CD4-positive, alpha-beta T cell (primary cell): ENCODE data around the gene KIDINS220. TPM values are rescaled to one million over a fixed set of nuclear protein-coding genes. Genes with fewer than 3 reads are reported as not detected.

Source experiments
- ATAC-seq: fragments of 200-7000 bp; cut with Tn5 transposase; one replicate; pipeline ENCODE4 v1.10.0; 2022; ENCODE audit warnings: mild to moderate bottlenecking; ENCODE audit not compliant: poor library complexity
- CTCF ChIA-PET: fragments of 350-600 bp; sonication (Branson Sonifier 250); formaldehyde crosslinking; loops from one replicate; lab custom pipeline; 2021; ENCODE audit warnings: antibody characterized with exemption, inconsistent platforms; lab: Charles Lee
- POLR2A ChIA-PET: fragments of 350-600 bp; sonication (Branson Sonifier 250); formaldehyde crosslinking; loops from one replicate; lab custom pipeline; 2021; ENCODE audit warnings: antibody characterized with exemption, inconsistent platforms; lab: Charles Lee
- DNase-seq, 14 experiments: peaks; one replicate each; pipeline ENCODE4 v3.0.0-alpha.2; 2013 to 2020; ENCODE audit warnings: mixed read lengths in 2 of 14
- H3K27ac ChIP-seq, 2 donors: one replicate each; pipeline versions ENCODE4 v1.5.1 to v1.7.0; 2013; ENCODE audit warnings: low read length in 2 of 2, low read depth in 1 of 2, mild to moderate bottlenecking in 1 of 2
- H3K27me3 ChIP-seq, 2 experiments: 1 replicate in 1 of 2; 2 replicates in 1 of 2; pipeline versions ENCODE4 v1.6.1 to v1.7.0; 2013; ENCODE audit warnings: low read length in 2 of 2, control low read depth in 1 of 2, mild to moderate bottlenecking in 1 of 2, moderate library complexity in 1 of 2; ENCODE audit not compliant: insufficient read depth in 2 of 2, control insufficient read depth in 1 of 2
- H3K36me3 ChIP-seq: one replicate; pipeline ENCODE4 v1.6.1; 2013; ENCODE audit warnings: low read length, control low read depth; ENCODE audit not compliant: insufficient read depth
- H3K4me1 ChIP-seq: one replicate; pipeline ENCODE4 v1.6.1; 2013; ENCODE audit warnings: low read length, control low read depth; ENCODE audit not compliant: insufficient read depth
- H3K4me3 ChIP-seq: one replicate; pipeline ENCODE4 v1.5.1; 2013; ENCODE audit warnings: mild to moderate bottlenecking, low read length, moderate library complexity
- H3K9me3 ChIP-seq, 2 experiments: 1 replicate in 1 of 2; 2 replicates in 1 of 2; pipeline versions ENCODE4 v1.6.1 to v1.7.0; 2013; ENCODE audit warnings: low read length in 2 of 2, mild to moderate bottlenecking in 2 of 2, control low read depth in 1 of 2, moderate library complexity in 1 of 2; ENCODE audit not compliant: control insufficient read depth in 1 of 2, insufficient read depth in 1 of 2
- H3K27ac Mint-ChIP-seq: one replicate; pipeline ENCODE4 v1.8.0; 2020; ENCODE audit warnings: mixed read lengths
- H3K27me3 Mint-ChIP-seq: one replicate; pipeline ENCODE4 v1.8.0; 2021; ENCODE audit warnings: mixed read lengths
- H3K36me3 Mint-ChIP-seq: one replicate; pipeline ENCODE4 v1.8.0; 2021; ENCODE audit warnings: low read depth, mixed read lengths
- H3K4me1 Mint-ChIP-seq: one replicate; pipeline ENCODE4 v1.8.0; 2021; ENCODE audit warnings: low read depth, mixed read lengths
- H3K4me3 Mint-ChIP-seq: one replicate; pipeline ENCODE4 v1.8.0; 2020; ENCODE audit warnings: mild to moderate bottlenecking, mixed read lengths
- H3K9me3 Mint-ChIP-seq: one replicate; pipeline ENCODE4 v1.8.0; 2020; ENCODE audit warnings: mixed read lengths
- intact Hi-C, 2 experiments: fragments of 100-400 bp; cut with DNase I in 1 of 2; cut with micrococcal nuclease in 1 of 2; formaldehyde crosslinking; loops; one replicate each; pipeline versions ENCODE4 v1.15.1 to v1.9.0; 2023 to 2025; cut with DNase I, micrococcal nuclease
- total RNA-seq, 174 experiments: library from RNA in 2 of 174; stranded (reverse) in 2 of 174; gene quantifications; one replicate each; pipeline ENCODE4 v1.2.3 and lab custom pipeline; 2021 to 2026
- TF ChIP-seq, protein P1 (sequence below): fragments of 200-600 bp; IDR thresholded peaks from one replicate; pipeline ENCODE4 v1.8.0; 2022; ENCODE audit warnings: antibody characterized with exemption, mild to moderate bottlenecking

Gene KIDINS220
- total RNA-seq, 2 experiments from 2014 or later, result 29.3 to 31.4 TPM

DNA sequence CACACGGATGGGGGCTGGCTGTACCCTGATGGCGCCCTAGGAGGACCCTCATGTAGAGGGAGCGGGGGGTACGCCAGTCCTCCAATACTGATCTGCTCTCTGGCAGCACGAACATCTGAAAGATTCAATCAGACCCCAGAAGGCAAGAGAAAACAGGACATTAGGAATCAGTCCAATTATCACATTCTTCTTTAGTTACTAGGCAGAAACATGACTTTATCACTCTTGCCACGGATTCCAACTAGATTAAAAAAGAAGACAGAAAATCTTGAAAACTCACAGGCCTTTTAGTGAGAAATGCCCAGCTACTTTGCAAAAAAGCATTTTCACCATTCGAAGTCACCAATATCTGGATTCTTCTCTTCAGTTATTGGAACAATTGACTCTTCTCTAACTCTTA, 87.2 kb downstream of the KIDINS220 start:
- intact Hi-C loops, result no loop called here
- ChIA-PET POLR2A (interaction anchor here (0.9 kb wide), 1 partner anchor 13 kb away, joined by 3 read pairs; no protein-coding TSS in a partner anchor), CTCF (interaction anchor here (1.7 kb wide), 1 partner anchor 14 kb away, joined by 3 read pairs; no protein-coding TSS in a partner anchor)
- Mint-ChIP-seq H3K27ac (no peak overlapping the region), H3K36me3 (peaks cover 65% of the 10 kb centered on the region), H3K9me3 (no peaks in the 10 kb centered on the region), H3K4me3 (no peak overlapping the region), H3K4me1 (no peaks in the 10 kb centered on the region), H3K27me3 (no peaks in the 10 kb centered on the region)
- no peak for DNase-seq
- Histone ChIP-seq H3K9me3 (no peaks in the 10 kb centered on the region), H3K36me3 (peaks cover 25% of the 10 kb centered on the region), H3K4me1 (no peaks in the 10 kb centered on the region), H3K27ac (no peak overlapping the region), H3K4me3 (no peak overlapping the region), H3K27me3 (no peaks in the 10 kb centered on the region)
- TF ChIP-seq, protein P1, sequence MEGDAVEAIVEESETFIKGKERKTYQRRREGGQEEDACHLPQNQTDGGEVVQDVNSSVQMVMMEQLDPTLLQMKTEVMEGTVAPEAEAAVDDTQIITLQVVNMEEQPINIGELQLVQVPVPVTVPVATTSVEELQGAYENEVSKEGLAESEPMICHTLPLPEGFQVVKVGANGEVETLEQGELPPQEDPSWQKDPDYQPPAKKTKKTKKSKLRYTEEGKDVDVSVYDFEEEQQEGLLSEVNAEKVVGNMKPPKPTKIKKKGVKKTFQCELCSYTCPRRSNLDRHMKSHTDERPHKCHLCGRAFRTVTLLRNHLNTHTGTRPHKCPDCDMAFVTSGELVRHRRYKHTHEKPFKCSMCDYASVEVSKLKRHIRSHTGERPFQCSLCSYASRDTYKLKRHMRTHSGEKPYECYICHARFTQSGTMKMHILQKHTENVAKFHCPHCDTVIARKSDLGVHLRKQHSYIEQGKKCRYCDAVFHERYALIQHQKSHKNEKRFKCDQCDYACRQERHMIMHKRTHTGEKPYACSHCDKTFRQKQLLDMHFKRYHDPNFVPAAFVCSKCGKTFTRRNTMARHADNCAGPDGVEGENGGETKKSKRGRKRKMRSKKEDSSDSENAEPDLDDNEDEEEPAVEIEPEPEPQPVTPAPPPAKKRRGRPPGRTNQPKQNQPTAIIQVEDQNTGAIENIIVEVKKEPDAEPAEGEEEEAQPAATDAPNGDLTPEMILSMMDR, result no peak
- no peak for ATAC-seq

DNA sequence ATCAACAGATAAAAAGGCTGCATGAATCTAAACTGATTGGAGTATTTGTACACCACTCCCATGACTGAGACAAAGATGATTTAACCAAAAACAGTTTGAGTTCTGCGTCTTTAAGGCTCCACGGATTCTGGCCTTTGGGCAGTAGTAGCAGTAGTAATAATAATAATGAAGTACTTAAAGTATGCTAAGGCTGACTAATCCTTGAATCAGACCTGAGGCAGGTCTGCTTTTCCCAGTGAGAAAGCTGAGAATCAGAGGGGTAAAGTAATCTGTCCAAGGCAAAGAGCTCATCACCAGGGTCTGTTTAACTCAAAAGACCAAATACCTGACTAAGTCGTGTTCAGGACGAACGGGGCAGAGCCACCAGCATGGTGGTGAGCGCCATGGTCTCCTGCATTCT, 94.2 kb downstream of the KIDINS220 start:
- H3K27ac ChIP-seq, result no peak overlapping the region
- intact Hi-C loops, result no loop called here
- no peaks in the 10 kb centered on the region for H3K4me1 ChIP-seq
- Mint-ChIP-seq H3K9me3 (no peaks in the 10 kb centered on the region), H3K27ac (no peak overlapping the region), H3K4me1 (no peaks in the 10 kb centered on the region), H3K4me3 (no peak overlapping the region), H3K27me3 (no peaks in the 10 kb centered on the region), H3K36me3 (peaks cover 61% of the 10 kb centered on the region)
- TF ChIP-seq, protein P1, result no peak
- no peaks in the 10 kb centered on the region for H3K27me3 ChIP-seq
- DNase-seq (no peak), ATAC-seq (no peak)
- no peak overlapping the region for H3K4me3 ChIP-seq
- CTCF ChIA-PET, result no interaction called here
- H3K9me3 ChIP-seq, result no peaks in the 10 kb centered on the region
- H3K36me3 ChIP-seq, result peaks cover 26% of the 10 kb centered on the region
- POLR2A ChIA-PET, result no interaction called here

DNA sequence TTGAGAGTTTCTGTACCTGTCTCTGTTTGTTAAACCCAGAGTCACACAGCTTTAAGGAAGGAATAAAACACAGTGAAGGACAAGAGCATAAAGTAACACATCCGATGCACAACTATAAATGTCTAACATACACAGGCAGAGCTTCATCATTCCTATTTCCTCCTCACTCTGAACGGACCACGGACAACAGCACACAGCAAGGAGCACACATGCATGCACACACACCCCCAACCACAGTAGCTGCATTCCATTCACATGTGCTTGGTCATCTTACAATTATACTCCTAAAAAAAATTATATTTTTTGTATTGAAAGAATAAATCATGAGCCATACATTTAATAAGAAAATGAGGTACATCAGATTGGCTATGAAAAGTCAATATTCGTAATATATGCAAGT, 97.3 kb downstream of the KIDINS220 start:
- H3K36me3 ChIP-seq, result peaks cover 33% of the 10 kb centered on the region
- ChIA-PET CTCF (no interaction called here), POLR2A (no interaction called here)
- no peaks in the 10 kb centered on the region for H3K9me3 Mint-ChIP-seq
- H3K27ac Mint-ChIP-seq, result no peak overlapping the region
- no peaks in the 10 kb centered on the region for H3K4me1 ChIP-seq
- DNase-seq, result no peak
- no peaks in the 10 kb centered on the region for H3K9me3 ChIP-seq
- no peaks in the 10 kb centered on the region for H3K4me1 Mint-ChIP-seq
- peaks cover 65% of the 10 kb centered on the region for H3K36me3 Mint-ChIP-seq
- no peak overlapping the region for H3K4me3 Mint-ChIP-seq
- no peaks in the 10 kb centered on the region for H3K27me3 Mint-ChIP-seq
- TF ChIP-seq, protein P1, result no peak
- no peak for ATAC-seq
- no peak overlapping the region for H3K27ac ChIP-seq
- no peak overlapping the region for H3K4me3 ChIP-seq
- intact Hi-C loops, result no loop called here
- H3K27me3 ChIP-seq, result no peaks in the 10 kb centered on the region
